Measurements from ENCODE around the gene ACTN1. TPM values are rescaled to one million over a fixed set of nuclear protein-coding genes. Genes with fewer than 3 reads are reported as not detected.

The ACTN1 gene
- total RNA-seq, 1 donor from 2014 or later = 72.9 TPM

DNA sequence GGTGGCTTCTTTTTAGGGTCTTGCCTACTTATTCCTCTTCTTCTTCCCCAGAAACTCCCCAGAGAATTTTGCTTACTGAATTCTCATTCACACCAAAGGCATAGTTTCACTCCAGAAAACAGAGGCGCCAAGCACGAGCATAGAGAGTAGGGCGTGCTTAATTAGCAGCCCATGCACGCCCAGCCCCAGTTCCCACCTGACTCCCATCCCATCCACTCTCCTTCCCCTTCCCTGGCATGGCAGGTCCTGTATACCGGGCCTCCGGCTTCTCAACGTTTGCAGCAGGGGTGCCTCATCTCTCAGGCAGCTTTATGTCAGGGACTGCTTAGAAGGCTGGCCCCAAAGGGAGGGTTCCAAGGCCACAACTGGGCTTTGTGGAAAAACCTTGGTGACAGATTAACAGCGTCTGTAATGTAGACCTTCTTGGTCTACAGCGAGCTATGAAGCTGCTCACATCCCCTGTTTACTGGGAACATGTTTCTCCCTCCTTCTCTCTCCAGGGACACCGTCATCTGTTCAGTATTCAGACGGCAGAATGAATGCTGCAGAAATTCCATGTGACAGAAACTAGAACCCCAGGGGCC lies 62.7 kb downstream of the ACTN1 start:
- DNase-seq = no peak

DNA sequence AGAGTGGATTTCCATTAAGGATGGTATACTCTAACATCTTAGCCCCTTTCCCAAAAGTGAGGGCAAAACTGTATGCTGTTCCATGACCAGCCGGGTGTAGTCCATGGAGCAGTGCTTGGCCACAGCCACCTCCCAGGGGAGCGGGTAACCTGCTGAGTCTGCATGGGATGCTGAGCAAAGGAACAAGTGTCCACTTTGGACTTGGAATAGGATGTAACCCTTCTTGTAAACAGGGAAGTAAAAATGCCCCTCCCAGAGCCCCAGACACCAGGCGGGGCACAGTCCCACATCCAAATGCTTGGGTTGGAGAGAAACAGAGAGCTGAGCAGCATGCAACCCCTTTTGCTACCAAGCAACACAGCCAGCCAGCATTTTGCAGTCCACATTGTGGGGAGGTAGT lies 65.6 kb downstream of the ACTN1 start:
- no peak for DNase-seq

DNA sequence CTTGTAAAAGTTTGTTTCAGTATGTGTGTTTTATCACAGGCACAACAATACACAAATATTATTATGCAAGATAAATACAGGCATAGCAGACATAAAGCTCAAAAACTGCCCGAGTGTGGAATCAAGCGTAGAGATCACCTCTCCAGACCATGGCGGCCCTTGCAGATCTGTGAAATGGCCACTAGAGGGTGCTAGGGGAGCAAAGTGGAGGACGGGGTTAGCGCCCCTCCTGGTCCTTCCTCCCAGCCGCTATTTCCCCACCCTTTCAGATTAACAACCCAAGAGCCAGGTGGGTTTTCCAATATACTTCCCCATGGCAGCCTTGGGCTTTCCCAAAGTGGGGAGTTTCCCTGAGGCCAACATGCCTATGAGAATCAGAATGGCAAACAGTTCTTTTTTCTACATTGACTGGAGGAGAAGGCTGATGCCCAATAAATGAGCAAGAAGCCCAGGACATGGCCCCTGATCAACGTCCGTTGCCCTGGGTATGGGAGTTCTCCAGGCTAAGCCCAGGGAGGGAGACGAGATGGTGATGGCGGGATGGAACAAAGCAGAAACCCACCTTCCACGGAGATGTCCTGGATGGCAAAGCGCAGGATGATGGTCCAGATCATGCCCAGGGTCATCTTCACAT lies 67.4 kb downstream of the ACTN1 start:
- peak; percentile 93 for DNase-seq

DNA sequence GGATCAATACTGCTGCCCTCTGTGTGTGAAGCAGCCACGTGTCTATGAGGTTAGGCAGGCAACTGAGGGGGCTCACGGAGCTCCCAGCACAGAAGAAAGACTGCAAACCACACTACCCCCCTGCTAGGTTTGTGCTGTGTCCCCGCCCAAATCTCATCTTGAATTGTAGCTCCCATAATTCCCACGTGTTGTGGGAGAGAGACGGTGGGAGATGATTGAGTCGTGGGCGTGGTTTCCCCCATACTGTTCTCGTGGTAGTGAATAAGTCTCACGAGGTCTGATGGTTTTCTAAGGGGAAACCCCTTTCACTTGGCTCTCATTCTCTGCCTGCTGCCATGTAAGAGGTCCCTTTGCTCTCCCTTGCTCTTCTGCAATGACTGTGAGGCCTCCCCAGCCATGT lies 68.6 kb downstream of the ACTN1 start:
- no peak for DNase-seq

DNA sequence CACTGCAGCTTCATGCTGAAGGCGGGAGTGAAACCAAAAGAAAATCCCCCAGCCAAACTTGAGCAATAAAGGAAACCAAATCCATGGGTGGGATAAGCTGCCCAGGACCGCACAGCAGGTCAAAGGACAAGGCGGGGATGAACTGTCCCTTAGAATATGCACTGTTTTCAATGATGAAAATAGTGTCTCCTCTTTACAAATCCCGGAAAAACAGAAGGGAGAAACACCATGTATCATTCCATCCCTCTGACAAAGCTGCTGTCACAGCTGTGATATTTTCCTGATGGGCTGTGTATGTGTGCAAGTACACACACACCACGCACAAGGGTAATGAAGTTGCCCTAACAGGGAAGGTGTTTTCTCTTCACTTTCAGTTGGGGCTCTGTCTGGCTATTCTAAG lies 70.3 kb downstream of the ACTN1 start:
- no peak for DNase-seq

DNA sequence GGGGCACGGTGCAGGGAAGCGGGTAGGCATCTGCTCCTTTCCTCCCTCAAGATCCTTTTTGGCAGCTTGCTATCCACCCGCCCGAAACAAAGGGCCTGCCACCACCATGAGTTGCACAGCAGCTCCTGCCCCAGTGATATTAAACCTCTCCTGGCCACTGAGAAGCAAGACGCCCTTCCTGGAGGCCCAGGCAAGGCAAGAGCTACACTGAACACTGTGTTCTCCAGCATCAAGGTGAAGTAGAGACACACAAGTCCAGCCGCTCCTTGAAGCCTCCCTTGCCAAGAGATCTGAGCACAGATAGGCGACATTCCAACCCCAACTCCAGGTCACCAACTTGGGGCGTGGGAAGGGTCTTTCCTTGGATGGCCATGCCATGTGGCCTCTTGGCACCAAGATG lies 70.9 kb downstream of the ACTN1 start:
- no peak for DNase-seq

DNA sequence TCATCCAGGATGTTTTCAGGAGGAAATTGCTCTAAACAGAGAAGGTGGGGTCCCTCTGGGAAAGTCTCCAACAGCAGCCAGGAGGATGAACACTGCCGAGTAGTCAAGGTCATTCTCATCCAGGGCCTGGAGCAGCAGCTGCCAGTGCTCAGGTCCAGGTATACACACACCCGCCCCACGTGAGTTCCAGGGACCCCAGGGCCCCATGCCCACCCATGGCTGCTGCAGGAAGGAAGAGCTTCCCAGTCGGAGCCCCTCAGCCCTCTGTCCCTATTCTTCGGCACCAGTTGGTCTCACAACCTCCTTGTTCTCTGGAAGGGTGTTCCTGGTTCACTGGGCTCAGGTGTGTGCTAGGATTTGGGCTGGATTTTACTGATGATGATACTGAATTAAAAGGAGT lies 72.7 kb downstream of the ACTN1 start:
- DNase-seq = no peak

- no peak for DNase-seq
Observed at GRCh38 chr14:68905107-68905895, 73.8 kb downstream of the ACTN1 start.

DNA sequence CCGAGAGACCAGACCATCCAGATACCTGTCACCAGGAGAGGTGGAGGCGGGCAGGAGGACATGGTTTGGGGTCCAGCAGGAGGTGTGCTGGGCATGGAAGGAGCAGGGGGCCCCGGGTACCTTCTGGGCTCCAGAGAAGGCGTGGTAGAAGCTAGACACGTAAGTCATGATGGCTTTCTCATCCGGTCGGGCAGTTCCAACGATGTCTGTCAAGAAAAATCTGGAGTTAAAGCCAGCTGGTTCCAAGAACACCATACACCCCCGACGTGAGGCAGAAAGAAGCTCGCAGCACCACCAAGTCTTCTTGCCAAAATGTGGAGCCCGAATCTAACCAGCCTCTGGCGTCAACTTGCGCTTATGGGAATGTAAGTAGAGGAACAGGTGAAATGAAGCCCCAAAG lies 76.7 kb downstream of the ACTN1 start:
- DNase-seq = no peak

DNA sequence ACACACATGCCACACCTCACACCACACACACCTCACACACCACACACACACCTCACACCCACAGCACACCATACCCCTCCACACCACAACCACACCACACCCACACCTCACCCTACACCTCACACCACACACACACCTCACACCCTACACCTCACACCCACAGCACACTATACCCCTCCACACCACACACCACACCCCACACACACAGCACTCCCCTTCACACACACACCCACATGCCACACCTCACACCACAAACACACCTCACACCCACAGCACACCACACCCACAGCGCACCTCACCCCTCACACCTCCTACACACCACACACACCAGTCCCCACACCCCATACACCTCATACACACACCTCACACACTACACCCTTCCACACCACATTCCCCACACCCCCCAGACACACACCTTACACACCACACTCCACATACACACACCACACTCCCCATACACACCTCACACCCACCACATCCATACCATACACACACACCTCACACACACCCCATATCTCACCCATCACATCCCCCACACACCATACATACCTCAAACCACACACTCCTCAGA lies 80.0 kb downstream of the ACTN1 start:
- no peak for DNase-seq

DNA sequence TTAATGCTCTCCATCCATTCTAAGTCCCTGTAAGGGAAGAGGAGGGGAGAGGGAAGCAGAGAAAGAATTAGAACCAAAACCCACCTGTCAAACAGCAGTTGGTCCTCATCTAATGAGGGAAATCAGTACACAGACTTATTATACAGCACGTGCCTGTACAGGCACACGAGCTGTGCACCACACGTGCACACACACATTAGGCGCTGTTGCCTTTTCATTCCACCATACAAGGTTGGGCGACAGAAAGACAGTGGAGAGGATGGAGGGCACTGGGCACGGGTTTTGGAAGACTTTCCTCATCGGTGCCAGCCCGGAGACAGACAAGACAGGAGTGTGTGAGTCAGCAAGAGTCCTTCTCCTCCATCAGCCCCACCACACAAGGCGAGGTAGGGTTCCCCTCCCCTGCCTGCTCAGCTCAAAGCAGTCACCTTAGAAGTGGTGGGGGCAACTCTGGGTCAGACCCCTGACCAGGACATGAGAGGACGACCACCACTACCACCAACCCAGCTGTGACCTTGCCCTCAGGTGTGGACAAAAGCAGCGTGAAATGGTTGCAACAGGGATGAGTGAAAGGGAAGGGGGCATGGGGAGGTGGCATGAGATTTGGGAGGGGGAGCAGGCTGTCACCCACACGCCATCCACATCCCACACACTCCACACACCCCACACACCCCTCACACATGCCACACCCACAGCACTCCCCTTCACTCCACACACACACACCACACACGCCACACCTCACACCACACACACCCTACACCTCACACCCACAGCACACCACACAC lies 80.7 kb downstream of the ACTN1 start:
- DNase-seq = no peak

DNA sequence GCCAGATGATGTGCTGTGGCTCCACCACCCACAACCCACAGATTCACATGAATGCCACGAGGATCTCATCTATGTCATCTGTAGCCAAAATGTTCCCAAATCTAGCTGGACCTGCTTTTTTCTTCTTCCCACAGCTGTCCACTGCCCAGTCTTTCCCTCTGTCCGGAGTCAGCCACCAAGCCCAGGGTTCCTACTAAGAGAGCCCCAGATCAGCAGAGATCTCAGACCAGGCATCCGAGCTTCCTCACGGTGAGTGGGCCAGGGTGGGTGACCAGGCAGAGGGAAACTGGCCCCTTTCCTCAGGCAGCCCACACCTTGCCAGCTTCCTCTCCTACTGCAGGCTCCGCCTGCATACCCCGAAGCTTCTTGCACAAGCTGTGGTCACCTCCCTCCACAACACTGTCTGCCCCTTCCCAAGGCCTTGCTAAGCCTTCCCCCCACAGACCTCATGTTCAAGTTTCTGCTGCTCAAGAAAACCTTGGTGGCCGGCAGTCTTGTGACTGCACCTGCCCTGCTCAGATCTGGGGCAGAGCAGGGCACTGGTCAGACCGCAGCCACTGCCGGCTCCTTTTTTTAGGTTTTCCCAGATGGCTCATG lies 81.4 kb downstream of the ACTN1 start:
- DNase-seq = no peak

GRCh38 chr14:68896132-68896531 lies 83.0 kb downstream of the ACTN1 start:
- DNase-seq = no peak

DNA sequence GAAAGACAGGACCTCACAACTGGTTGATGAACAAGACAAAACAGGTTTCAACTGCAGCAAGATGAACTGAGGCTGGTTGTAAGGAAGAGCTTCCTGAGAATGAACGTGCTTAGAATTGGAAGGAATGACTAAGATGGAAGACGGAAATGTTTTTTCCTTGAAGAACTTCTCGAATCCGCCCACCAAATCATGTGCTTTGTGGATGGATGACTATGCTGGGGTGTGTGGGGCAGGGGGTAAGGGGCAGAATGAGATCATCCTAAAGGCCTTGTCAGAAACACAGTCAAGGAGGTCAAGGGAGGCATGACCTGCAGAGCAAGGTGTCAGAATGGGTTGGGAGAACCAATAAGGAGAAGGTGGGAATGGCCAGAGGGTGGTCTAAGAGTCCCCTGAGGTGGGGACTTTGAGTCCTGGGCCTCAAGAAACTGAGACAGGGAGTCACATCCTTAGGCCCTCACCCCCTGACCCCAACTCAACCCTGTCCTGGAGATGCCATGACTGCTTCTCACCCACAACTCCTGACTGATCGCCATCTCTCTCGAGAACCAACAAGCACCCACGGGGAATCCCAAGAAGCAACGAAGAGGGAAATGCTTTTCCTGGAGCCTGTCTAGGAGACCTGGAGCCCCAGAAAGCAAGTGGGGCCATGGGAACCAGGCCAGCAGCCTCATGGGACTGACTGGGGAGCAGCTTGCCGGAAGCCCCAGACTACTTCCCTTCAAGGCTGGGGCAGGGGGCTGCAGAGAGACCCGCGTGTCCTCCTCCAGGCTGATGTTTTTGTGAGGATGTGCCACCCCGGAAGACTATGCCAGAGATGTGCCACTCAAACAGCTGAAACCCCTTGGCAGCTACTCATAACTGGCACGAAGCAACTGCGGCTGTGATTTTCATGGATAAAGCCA lies 84.0 kb downstream of the ACTN1 start:
- no peak for DNase-seq

- DNase-seq = no peak
Observed at GRCh38 chr14:68894123-68894522, 85.0 kb downstream of the ACTN1 start.

GRCh38 chr14:68893566-68893965 lies 85.5 kb downstream of the ACTN1 start:
- DNase-seq = no peak

DNA sequence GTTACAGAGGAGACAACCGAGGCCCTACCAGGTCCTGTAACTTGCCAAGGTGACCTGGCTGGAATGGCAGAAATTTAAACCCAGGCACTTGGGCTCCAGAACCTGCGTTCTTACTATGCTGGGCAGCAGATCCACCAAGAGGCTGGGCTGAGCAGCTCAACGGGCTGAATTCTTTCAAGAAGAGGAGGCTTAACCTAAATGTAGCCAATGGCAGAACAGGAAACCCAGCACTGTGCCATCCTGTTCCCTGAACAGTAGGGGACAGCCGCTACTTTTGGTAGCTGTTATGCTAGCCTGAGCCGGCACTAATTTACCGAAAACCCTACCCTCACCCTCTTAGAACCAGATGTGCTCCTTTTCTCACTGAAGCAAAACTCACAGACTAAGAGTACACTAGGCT lies 86.1 kb downstream of the ACTN1 start:
- DNase-seq = no peak

DNA sequence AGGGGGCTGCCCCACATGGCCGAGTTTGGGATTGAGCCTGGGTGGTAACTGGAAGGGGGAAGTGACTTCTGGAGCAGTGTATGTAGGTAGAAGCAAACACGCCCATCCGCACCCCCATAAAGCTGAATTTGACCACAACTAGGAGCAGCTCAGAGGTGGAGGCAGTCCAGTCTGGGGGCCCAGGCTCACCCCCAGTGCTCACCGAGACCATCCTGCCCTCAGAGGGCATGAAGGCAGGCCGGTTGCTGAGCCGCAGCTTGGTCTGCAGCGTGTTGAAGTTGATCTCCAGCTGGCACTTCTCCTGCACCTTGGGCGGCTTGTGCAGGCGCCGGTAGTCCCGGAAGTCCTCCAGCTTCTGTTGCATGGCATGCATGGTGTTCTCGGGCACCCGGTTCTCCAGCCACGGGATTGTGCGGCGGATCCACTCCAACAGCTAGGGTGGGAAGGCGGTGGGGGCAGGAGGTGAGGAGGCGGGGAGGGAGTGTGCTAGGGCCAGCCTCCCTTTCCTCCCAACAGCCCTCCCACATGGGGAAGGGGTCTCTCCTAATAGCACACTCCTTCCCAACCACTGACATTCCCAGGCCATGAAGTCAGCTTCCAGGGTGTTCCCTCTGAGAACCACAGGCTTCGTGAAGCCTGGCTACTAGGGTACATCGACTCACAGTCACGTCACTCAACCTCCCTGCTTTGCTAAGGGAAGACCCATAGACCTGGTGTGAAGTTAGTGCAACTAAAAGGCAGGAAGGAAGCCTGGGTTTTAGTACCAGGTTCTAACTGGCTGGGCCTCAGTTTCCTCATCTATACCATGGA lies 87.0 kb downstream of the ACTN1 start:
- no peak for DNase-seq

DNA sequence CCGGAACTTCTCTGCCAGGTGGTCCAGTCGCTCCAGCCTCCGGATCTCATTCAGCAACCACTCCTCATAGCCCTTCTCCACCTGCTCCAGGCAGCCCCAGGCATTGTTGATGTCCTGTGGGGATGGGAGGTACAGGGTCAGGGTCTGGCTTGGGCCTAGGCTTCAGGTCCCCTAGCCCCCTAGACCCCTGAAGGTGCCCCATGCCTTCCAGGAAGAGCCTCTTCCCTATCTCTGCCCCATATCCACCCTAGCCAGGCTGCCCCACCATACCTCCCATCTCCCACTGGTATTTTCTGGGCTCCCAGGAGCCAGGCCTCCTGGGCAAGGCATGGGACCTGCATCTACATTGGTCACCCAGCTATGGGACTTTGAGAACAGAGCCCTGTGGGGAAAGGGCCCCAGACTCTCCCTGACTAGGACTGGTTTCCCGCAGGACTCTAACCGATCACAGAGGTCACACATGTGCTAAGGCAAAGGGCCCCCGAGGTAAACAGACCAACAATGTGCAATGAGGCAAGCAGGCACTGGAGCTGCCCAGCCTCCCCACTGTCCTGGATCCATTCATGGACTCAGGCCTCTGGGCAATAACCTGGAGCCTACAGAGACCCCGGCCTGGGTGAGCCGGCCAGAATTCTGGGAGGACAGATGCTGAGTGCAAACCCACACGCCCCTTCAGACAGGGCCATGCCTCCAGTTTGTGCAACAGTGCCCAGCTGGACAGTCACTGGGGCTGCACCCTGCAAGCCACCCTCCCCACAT lies 88.8 kb downstream of the ACTN1 start:
- DNase-seq = no peak
